ENCODE results near the gene B3GLCT. TPM values are rescaled to one million over a fixed set of nuclear protein-coding genes. Genes with fewer than 3 reads are reported as not detected.

Gene B3GLCT
- total and polyA plus RNA-seq, 2 of the 13 experiments (the other 11 are each of a cell fraction or from before 2014, with no cell fraction given), result 2.0 to 7.1 TPM

DNA sequence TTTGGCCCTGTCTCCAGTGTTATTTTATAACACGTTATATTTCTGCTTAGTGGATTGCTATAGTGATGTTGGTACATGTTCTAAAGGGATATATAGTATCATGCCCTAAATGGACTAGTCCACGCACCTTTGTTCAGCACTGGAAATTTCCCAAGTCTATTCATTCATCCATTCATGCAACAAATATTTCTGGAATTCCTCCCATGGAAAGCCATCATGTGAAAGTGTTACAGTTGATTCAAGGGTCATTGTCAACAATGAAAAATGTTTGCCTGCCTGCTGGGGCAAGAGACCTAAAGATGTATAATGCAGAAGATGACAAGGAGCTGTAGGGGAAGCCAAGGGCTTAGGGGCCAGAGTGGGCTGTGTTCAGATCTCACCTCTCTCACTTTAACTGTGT, 27.2 kb upstream of the B3GLCT start (continued):
- TF ChIP-seq, protein P1, sequence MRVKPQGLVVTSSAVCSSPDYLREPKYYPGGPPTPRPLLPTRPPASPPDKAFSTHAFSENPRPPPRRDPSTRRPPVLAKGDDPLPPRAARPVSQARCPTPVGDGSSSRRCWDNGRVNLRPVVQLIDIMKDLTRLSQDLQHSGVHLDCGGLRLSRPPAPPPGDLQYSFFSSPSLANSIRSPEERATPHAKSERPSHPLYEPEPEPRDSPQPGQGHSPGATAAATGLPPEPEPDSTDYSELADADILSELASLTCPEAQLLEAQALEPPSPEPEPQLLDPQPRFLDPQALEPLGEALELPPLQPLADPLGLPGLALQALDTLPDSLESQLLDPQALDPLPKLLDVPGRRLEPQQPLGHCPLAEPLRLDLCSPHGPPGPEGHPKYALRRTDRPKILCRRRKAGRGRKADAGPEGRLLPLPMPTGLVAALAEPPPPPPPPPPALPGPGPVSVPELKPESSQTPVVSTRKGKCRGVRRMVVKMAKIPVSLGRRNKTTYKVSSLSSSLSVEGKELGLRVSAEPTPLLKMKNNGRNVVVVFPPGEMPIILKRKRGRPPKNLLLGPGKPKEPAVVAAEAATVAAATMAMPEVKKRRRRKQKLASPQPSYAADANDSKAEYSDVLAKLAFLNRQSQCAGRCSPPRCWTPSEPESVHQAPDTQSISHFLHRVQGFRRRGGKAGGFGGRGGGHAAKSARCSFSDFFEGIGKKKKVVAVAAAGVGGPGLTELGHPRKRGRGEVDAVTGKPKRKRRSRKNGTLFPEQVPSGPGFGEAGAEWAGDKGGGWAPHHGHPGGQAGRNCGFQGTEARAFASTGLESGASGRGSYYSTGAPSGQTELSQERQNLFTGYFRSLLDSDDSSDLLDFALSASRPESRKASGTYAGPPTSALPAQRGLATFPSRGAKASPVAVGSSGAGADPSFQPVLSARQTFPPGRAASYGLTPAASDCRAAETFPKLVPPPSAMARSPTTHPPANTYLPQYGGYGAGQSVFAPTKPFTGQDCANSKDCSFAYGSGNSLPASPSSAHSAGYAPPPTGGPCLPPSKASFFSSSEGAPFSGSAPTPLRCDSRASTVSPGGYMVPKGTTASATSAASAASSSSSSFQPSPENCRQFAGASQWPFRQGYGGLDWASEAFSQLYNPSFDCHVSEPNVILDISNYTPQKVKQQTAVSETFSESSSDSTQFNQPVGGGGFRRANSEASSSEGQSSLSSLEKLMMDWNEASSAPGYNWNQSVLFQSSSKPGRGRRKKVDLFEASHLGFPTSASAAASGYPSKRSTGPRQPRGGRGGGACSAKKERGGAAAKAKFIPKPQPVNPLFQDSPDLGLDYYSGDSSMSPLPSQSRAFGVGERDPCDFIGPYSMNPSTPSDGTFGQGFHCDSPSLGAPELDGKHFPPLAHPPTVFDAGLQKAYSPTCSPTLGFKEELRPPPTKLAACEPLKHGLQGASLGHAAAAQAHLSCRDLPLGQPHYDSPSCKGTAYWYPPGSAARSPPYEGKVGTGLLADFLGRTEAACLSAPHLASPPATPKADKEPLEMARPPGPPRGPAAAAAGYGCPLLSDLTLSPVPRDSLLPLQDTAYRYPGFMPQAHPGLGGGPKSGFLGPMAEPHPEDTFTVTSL (CRISPR knock-in tag; IDR thresholded peaks at IDR 0.05; ENCODE audit: borderline replicate concordance), result peak; percentile 43; the same call in 1 of the 2 replicates
- TF ChIP-seq CREM (IDR thresholded peaks at IDR 0.05), result 0 out of 2 replicates have a peak, but pooled peaks have one; percentile 18
- TF ChIP-seq CREM (CRISPR knock-in tag; IDR thresholded peaks at IDR 0.05), result no peak
- peak; percentile 34; the same call in 1 of the 2 replicates for TF ChIP-seq FOXK1 (CRISPR knock-in tag; IDR thresholded peaks at IDR 0.05; ENCODE audit: borderline replicate concordance, low read depth)
- TF ChIP-seq CEBPG (CRISPR knock-in tag; IDR thresholded peaks at IDR 0.05), result peak; percentile 43; the same call in 1 of the 2 replicates
- TF ChIP-seq, protein P2, sequence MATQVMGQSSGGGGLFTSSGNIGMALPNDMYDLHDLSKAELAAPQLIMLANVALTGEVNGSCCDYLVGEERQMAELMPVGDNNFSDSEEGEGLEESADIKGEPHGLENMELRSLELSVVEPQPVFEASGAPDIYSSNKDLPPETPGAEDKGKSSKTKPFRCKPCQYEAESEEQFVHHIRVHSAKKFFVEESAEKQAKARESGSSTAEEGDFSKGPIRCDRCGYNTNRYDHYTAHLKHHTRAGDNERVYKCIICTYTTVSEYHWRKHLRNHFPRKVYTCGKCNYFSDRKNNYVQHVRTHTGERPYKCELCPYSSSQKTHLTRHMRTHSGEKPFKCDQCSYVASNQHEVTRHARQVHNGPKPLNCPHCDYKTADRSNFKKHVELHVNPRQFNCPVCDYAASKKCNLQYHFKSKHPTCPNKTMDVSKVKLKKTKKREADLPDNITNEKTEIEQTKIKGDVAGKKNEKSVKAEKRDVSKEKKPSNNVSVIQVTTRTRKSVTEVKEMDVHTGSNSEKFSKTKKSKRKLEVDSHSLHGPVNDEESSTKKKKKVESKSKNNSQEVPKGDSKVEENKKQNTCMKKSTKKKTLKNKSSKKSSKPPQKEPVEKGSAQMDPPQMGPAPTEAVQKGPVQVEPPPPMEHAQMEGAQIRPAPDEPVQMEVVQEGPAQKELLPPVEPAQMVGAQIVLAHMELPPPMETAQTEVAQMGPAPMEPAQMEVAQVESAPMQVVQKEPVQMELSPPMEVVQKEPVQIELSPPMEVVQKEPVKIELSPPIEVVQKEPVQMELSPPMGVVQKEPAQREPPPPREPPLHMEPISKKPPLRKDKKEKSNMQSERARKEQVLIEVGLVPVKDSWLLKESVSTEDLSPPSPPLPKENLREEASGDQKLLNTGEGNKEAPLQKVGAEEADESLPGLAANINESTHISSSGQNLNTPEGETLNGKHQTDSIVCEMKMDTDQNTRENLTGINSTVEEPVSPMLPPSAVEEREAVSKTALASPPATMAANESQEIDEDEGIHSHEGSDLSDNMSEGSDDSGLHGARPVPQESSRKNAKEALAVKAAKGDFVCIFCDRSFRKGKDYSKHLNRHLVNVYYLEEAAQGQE (IDR thresholded peaks at IDR 0.05; ENCODE audit: borderline replicate concordance in 1 of 2, low read depth in 1 of 2, low read length in 2 of 2), result 0 out of 4 replicates have a peak, but pooled peaks of 1 of the 2 experiments have one; percentile 5
- TF ChIP-seq BCL6 (CRISPR knock-in tag; IDR thresholded peaks at IDR 0.05), result peak; percentile 32; the same call in 1 of the 2 replicates
- TF ChIP-seq CENPT (CRISPR knock-in tag; IDR thresholded peaks at IDR 0.05; ENCODE audit: low read depth), result no peak
- TF ChIP-seq TEAD2 (CRISPR knock-in tag; IDR thresholded peaks at IDR 0.05), result no peak
- peak; percentile 59 for TF ChIP-seq GATAD2A (CRISPR knock-in tag; IDR thresholded peaks at IDR 0.05)
- TF ChIP-seq SOX6 (IDR thresholded peaks at IDR 0.05), result no peak
- peak; percentile 49; the same call in 1 of the 2 replicates for TF ChIP-seq SOX6 (CRISPR knock-in tag; IDR thresholded peaks at IDR 0.05)
- TF ChIP-seq BHLHE40 (IDR thresholded peaks at IDR 0.05; ENCODE audit: low read length), result 0 out of 2 replicates have a peak, but pooled peaks have one; percentile 31
- TF ChIP-seq THAP11 (CRISPR knock-in tag; IDR thresholded peaks at IDR 0.05), result peak; percentile 40; the same call in 1 of the 2 replicates
